Skeletal muscle satellite cell (primary cell): ENCODE results near the gene B3GALNT2.

Experiments
- H3K27me3 ChIP-seq: 2 replicates; pipeline ENCODE4 v1.7.0; 2013; ENCODE audit warnings: low read length; ENCODE audit not compliant: control insufficient read depth, insufficient read depth
- H3K36me3 ChIP-seq: 2 replicates; pipeline ENCODE4 v1.7.0; 2013; ENCODE audit warnings: mild to moderate bottlenecking, control low read depth, low read length; ENCODE audit not compliant: insufficient read depth
- H3K4me1 ChIP-seq: 2 replicates; pipeline ENCODE4 v1.7.0; 2013; ENCODE audit warnings: low read length; ENCODE audit not compliant: control insufficient read depth, insufficient read depth
- H3K4me2 ChIP-seq: 2 replicates; pipeline ENCODE4 v1.7.0; 2013; ENCODE audit warnings: mild to moderate bottlenecking, low read length
- H3K4me3 ChIP-seq: 2 replicates; pipeline ENCODE4 v1.7.0; 2013; ENCODE audit warnings: low read length
- H3K9ac ChIP-seq: 2 replicates; pipeline ENCODE4 v1.7.0; 2013; ENCODE audit warnings: mild to moderate bottlenecking, low read depth, low read length, moderate library complexity
- H3K9me3 ChIP-seq: replicated peaks from 2 replicates; pipeline ENCODE4 v1.7.0; 2013; ENCODE audit warnings: mild to moderate bottlenecking, control low read depth, low read length

Gene B3GALNT2

DNA sequence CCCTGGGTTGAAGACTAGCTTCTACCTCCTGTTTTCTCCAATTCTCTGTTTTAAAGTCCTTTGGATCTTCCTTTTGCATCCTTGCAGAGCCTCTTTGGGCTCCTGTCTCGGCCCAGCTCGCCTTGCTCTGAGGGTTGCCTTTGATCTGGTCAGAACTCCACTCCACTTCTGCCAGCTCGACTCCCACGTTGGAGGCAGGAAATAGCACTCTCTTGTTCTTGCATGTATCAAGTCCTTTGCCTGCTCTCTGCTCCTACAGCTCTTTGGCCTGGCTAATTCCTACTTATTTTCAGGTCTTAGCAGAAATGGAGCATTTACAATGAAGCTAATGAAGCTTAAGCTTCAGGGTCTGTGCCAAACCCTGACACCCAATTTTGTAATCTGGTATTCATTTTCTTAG is 21.1 kb upstream of the B3GALNT2 start:
- Histone ChIP-seq H3K4me3 (no peak overlapping the region), H3K9ac (no peak overlapping the region), H3K27me3 (no peaks in the 10 kb centered on the region), H3K36me3 (no peaks in the 10 kb centered on the region), H3K4me2 (no peak overlapping the region), H3K9me3 (no peaks in the 10 kb centered on the region), H3K4me1 (no peaks in the 10 kb centered on the region)

DNA sequence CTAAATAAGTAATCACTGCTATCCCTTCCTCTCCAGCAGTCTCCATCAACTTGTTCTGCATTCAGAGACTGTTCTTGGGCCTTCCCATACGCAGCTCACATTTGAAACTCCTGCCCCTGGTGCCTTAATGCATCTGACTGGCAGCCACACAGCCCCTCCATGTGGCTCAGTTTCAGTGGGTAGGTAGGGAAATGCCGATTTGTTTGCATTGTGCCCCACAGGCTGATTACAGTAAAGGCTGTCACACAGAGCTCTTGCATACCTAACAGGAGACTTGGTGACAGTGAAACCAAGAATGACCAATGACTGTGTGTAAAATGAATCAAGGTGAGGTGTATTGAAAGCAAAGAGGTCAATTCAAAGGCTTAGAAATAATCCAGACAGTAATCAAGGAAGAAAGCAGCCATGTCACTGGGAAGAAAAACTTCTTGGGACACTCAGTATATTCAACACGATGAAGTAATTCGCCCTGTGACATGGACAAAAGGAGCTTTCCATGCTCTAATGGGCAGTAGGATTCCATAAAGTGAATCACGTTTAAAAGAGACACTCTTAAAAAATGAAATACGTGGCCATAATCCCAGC is 12.7 kb upstream of the B3GALNT2 start:
- Histone ChIP-seq H3K36me3 (no peaks in the 10 kb centered on the region), H3K27me3 (no peaks in the 10 kb centered on the region), H3K4me2 (no peak overlapping the region), H3K9ac (no peak overlapping the region), H3K9me3 (no peaks in the 10 kb centered on the region), H3K4me3 (no peak overlapping the region), H3K4me1 (no peaks in the 10 kb centered on the region)

DNA sequence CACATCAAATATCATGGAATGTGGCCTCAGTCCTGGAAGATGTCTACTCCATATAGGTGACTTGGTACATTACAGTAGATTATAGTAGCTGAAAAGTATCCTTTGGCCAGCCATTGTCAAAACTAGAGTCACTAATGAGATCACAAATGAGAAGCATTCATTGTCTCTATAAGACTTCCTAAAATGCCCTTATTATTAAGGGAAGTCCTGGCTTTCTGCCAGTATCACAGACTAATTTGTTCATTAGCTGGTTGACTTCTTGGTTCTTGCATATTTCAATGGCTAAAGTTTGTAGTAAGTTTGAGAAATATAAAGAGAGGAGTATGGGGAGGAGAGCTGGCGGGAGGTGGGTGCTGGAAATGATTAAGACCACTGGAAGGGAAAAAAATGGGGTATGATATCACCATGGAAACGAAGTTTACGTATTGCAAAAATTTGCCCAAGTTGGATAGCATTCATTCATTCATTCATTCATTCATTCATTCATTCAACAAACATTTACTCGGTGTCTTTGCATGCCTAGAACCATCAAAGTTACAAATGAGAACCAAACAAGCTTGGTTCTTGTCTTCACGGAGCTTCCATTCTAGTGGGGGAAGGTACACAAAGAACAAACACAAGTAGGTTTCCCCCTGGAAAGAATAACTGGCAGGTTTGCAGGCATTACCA is 11.7 kb upstream of the B3GALNT2 start:
- H3K4me2 ChIP-seq = no peak overlapping the region
- no peaks in the 10 kb centered on the region for H3K36me3 ChIP-seq
- H3K9me3 ChIP-seq = no peaks in the 10 kb centered on the region
- H3K9ac ChIP-seq = no peak overlapping the region
- H3K4me1 ChIP-seq = no peaks in the 10 kb centered on the region
- no peak overlapping the region for H3K4me3 ChIP-seq
- no peaks in the 10 kb centered on the region for H3K27me3 ChIP-seq

DNA sequence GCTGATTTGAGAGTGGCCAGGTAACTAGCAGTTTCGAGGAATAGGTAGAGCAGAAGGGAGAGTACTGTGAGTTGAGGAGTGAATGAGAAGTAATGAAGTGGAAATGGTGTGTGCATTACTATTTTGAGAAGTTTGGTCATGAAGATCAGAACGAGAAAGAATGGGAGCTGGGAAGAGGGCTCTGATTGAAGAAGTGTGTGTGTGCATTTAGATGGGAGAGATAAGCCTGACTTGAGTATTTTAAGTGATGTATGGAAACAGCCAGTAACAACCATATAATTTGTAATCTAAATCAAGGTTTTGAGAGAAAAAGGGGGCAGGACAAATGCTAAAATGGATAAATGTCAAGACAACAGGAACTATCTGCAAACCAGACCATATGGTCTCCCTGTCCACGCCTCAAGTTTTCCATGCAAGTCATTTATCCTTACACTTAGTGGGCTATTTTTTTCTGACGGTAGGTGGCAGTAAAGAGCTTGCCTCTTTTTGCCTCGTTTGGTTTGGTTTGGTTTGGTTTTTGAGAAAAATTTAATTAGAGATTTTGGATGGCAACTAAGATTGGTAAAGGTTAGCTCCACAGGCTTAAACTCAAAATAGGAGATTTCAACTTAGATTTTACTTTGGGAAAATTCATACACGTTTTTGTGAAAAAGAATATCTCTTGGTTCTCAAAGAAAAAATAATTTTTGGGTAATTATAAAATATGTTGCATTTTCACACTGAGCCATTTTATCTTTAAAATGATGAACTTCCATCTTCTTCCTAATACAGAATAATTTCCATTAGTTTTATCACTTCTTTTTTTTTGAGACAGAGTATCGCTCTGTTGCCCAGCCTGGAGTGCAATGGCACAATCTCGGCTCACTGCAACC is 9.5 kb upstream of the B3GALNT2 start:
- Histone ChIP-seq H3K9ac (no peak overlapping the region), H3K4me2 (no peak overlapping the region), H3K36me3 (no peaks in the 10 kb centered on the region)

DNA sequence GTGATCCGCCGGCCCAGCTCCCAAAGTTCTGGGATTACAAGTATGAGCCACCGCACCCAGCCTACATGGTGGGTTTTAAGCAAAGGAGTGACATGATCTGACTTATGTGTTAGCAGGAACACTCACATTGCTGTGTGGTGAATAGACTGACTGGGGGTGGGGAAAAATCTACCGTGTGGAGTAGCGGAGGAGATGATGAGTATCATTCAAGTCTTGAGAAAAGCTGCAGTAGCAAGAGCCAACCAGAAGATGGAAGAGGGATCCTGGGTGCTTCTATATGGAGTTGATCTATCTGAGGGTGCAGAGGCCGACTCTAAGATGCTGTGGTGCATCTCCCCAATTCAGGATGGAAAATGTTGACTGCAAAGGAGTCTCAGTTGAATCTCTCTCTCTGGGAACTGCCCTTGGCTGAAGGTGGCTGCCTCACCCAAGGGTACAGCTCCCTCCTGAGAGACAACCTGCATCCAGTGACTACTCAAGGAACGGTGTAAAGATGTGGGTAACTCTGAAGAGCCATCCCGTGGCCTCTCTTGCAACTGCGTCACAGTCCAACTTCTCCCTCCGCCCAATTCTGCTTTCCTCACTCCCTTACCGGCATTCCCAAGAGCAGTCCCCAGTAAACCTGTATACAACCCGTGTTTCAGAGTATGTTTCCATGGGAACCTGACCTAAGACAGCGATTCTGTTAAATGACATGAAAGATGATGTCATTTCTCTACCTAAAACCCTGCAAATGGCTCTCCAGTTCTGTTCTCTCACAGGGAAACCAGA is 7.4 kb upstream of the B3GALNT2 start:
- H3K36me3 ChIP-seq = no peaks in the 10 kb centered on the region
- no peaks in the 10 kb centered on the region for H3K4me1 ChIP-seq
- H3K27me3 ChIP-seq = no peaks in the 10 kb centered on the region
- H3K4me3 ChIP-seq = no peak overlapping the region
- no peak overlapping the region for H3K4me2 ChIP-seq
- H3K9me3 ChIP-seq = no peaks in the 10 kb centered on the region
- H3K9ac ChIP-seq = no peak overlapping the region

More for the DNA sequence above, 9.5 kb upstream of the B3GALNT2 start:
- H3K4me1 ChIP-seq = no peaks in the 10 kb centered on the region
- H3K27me3 ChIP-seq = no peaks in the 10 kb centered on the region
- no peaks in the 10 kb centered on the region for H3K9me3 ChIP-seq
- H3K4me3 ChIP-seq = no peak overlapping the region

DNA sequence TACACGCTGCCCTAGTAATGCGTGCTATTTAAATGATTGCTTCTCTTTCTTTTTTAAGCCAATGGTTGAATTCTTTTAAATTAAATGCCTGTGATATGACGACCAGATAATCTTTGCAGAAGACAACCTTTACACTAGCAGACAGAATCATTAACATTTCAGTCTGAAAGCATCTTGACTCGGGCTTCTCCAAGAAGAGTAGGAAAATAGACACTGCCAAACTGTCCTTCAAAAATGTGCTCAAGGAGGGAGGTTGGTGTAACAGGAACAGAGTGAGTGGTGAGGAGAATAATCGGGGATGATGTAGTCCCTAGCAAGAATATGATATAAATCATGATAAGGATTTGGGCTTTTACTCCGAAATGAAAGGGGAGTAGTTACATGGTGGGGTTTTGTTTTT is 6.6 kb upstream of the B3GALNT2 start:
- no peaks in the 10 kb centered on the region for H3K9me3 ChIP-seq
- no peaks in the 10 kb centered on the region for H3K36me3 ChIP-seq
- H3K4me1 ChIP-seq = no peaks in the 10 kb centered on the region
- H3K4me2 ChIP-seq = no peak overlapping the region
- no peak overlapping the region for H3K4me3 ChIP-seq
- H3K9ac ChIP-seq = no peak overlapping the region
- H3K27me3 ChIP-seq = no peaks in the 10 kb centered on the region

DNA sequence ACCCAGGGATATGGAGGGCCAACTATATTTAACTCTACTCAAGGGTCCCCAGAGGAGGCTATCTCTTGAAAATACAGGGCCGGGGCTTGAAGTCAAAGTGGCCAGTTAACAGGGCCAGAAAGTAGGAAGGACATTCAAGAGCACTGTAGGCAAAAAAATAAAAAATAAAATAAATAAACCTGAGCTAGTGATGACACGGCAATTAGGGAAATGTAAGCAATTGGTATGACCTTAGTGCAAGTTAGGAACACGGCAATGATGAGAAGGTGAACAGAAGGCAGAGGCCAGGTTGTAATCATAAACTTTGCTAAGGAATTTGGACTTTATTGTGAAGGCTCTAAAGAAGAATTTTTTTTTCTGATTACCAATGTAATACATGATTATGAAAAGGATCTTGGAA is 3.4 kb upstream of the B3GALNT2 start:
- no peaks in the 10 kb centered on the region for H3K9me3 ChIP-seq
- H3K36me3 ChIP-seq = no peaks in the 10 kb centered on the region
- no peaks in the 10 kb centered on the region for H3K27me3 ChIP-seq
- H3K4me2 ChIP-seq = no peak overlapping the region
- H3K4me1 ChIP-seq = no peaks in the 10 kb centered on the region
- no peak overlapping the region for H3K4me3 ChIP-seq
- H3K9ac ChIP-seq = no peak overlapping the region

DNA sequence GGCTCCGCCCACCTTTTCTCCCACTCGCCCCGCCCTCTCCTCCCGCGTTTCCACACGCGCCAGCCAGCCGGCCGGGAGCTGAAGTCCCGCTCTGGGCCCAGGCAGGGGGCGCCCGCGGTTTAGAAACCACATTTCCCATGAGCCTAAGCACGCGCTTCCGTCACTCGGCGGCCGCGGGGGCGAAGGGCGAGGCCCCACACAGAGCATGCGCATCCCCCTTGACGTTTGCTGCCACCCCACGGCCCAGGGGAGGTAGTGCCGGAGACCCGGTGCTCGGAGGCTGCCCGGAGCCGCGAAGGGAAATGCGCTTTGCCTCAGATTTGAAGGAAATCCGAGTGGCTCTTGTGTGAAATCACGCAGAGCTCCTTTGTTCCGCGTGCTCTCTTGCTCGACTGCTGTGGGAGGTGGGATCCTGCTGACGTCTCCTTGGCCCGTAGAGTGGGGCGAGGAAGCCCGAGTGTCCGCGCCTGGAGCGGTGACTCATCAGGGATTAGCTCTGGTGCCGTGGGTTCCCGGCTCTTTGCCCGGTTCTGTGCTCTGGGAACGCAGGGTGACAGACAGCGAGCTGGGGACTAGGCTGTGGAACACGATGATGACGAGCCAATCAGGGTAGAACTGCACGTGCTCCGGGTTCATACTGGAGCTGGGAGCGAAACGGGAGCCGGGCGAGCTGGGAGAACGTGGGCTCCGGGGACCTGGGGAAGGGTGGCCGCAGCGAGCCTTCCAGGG is 406 bp upstream of the B3GALNT2 start:
- Histone ChIP-seq H3K4me3 (peak overlapping the region; percentile 97), H3K4me1 (peaks cover 3% of the 10 kb centered on the region), H3K9me3 (no peaks in the 10 kb centered on the region), H3K27me3 (no peaks in the 10 kb centered on the region), H3K9ac (peak overlapping the region; percentile 92), H3K36me3 (no peaks in the 10 kb centered on the region), H3K4me2 (peak overlapping the region; percentile 91)

DNA sequence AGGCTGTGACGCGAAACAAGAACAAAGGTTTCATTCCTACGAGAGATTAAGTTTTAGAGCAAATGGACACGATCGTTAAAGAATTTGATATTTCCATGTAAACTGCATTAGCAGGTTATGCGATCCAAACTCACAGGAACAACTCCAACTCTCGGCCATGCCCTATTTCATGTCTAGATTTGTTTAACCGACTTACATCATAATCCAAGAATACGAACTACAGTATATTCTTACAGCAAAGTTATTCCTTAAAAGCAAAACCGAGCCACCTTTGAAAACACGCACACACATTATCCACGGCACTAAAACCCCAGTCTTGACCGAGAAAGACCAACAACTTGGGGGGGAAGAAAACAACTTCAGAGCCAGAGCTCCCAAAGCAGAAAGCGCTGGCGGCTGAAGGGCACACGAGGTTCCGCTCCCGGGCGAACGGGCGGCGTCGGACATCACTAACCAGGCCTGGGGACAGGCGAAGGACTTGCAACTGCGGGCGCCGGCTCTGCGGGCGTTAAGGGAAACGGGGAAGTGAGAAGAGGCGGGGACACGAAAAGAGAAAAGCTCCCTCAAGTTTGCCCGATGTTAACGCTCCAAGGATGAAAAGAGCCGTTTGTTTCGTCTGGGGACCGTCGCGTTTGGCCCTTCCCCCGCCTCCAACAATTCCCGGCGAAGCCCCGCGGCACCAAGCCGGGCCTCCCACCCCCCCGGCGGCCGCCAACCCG is 690 bp downstream of the B3GALNT2 start:
- Histone ChIP-seq H3K36me3 (no peaks in the 10 kb centered on the region), H3K4me1 (peaks cover 3% of the 10 kb centered on the region), H3K9me3 (no peaks in the 10 kb centered on the region), H3K4me3 (peak overlapping the region; percentile 97), H3K27me3 (no peaks in the 10 kb centered on the region), H3K9ac (peak overlapping the region; percentile 88), H3K4me2 (peak overlapping the region; percentile 89)

DNA sequence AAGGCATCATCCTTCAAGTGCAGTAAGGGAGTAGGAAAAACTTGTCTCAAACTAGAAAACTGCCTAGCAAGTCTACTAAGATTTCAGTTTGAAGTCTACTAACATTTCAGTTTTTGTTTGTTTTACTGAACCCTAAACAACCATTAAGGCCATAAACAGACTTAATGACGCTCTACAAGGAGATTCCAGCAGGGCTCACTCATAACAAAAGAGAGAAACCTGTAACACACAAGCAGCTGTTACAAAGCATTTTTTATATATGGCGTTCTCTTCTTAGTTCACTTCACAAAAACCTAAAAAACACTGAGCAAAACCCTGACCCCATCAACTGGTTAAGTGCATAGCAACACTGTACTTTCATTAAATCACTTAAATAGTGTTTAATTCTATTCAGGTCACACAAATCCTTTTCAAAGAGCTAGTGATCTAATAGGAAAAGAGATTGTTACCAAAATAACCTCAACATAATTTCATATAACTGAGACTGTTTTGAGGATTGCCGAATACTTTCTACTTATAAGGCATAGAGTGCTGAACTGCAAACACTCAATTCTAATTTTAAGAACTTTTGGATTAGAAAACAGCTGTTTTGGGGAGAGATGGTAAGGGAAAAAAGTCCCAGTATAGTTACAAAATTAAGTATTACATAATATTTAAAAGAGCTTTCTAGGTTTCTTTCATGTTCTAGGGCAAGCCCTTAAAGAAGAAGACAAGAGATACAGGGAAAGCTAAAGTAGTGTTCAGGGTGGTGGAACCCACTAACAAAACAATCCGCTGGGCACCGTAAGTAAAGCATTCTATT is 1.4 kb downstream of the B3GALNT2 start:
- no peaks in the 10 kb centered on the region for H3K36me3 ChIP-seq
- H3K9ac ChIP-seq = peak overlapping the region; percentile 88
- peaks cover 3% of the 10 kb centered on the region for H3K4me1 ChIP-seq
- H3K27me3 ChIP-seq = no peaks in the 10 kb centered on the region
- H3K9me3 ChIP-seq = no peaks in the 10 kb centered on the region
- peak overlapping the region; percentile 97 for H3K4me3 ChIP-seq
- peak overlapping the region; percentile 89 for H3K4me2 ChIP-seq
